A549 (cell line): ENCODE results near the gene HBG1.
"Not testable (repeated sequence)": the region's sequence is repeated elsewhere in the genome, so short reads cannot be mapped to it uniquely, and the experiment has no call there.

Experiments used
- ESRRA ChIP-seq: fragments of 150-350 bp; IDR thresholded peaks from 2 replicates; pipeline ENCODE4 v1.6.1; 2014; ENCODE audit warnings: mild to moderate bottlenecking, low read length, borderline replicate concordance
- SREBF2 ChIP-seq: fragments of 450-650 bp; IDR thresholded peaks from 2 replicates; pipeline ENCODE4 v1.6.1; 2014; ENCODE audit warnings: mild to moderate bottlenecking, moderate library complexity
- TF ChIP-seq, protein P1 (sequence below): fragments of >200 bp; sonication (Bioruptor Twin); formaldehyde crosslinking; IDR thresholded peaks from 3 replicates; pipeline ENCODE4 v1.5.1; 2016

- TF ChIP-seq, protein P1, sequence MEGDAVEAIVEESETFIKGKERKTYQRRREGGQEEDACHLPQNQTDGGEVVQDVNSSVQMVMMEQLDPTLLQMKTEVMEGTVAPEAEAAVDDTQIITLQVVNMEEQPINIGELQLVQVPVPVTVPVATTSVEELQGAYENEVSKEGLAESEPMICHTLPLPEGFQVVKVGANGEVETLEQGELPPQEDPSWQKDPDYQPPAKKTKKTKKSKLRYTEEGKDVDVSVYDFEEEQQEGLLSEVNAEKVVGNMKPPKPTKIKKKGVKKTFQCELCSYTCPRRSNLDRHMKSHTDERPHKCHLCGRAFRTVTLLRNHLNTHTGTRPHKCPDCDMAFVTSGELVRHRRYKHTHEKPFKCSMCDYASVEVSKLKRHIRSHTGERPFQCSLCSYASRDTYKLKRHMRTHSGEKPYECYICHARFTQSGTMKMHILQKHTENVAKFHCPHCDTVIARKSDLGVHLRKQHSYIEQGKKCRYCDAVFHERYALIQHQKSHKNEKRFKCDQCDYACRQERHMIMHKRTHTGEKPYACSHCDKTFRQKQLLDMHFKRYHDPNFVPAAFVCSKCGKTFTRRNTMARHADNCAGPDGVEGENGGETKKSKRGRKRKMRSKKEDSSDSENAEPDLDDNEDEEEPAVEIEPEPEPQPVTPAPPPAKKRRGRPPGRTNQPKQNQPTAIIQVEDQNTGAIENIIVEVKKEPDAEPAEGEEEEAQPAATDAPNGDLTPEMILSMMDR, result not testable (repeated sequence)
- not testable (repeated sequence) for TF ChIP-seq ESRRA, SREBF2
These were observed 44.8 kb upstream of the HBG1 start for GRCh38 chr11:5294342-5294995.
